SK-N-SH treated with all-trans-retinoic acid at 6 μM for 48 hours (cell line): ENCODE data around the gene PLEKHB1.

Experiments
- ATAC-seq: fragments of 200-7000 bp; cut with Tn5 transposase; 3 replicates; pipeline ENCODE4 v1.9.1; 2020; ENCODE audit warnings: mild to moderate bottlenecking, moderate library complexity
- ARNTL ChIP-seq: fragments of 450-650 bp; formaldehyde crosslinking; IDR thresholded peaks from 2 replicates; pipeline ENCODE4 v1.5.0; 2020; ENCODE audit warnings: low read depth, mild to moderate bottlenecking, moderate library complexity, borderline replicate concordance
- BACH2 ChIP-seq: fragments of 250-450 bp; sonication (Bioruptor Pico); IDR thresholded peaks from 2 replicates; pipeline ENCODE4 v1.9.0; 2021; ENCODE audit warnings: mild to moderate bottlenecking, borderline replicate concordance
- CREB5 ChIP-seq: fragments of 250-450 bp; sonication (Bioruptor Pico); IDR thresholded peaks from 2 replicates; pipeline ENCODE4 v1.5.1; 2020; ENCODE audit warnings: low read depth, mild to moderate bottlenecking, moderate library complexity
- CSDC2 ChIP-seq: fragments of 250-450 bp; sonication (Bioruptor Pico); IDR thresholded peaks from 2 replicates; pipeline ENCODE4 v1.5.0; 2020; ENCODE audit warnings: mild to moderate bottlenecking, moderate library complexity
- CSRNP3 ChIP-seq: fragments of 250-450 bp; sonication (Bioruptor Pico); IDR thresholded peaks from 2 replicates; pipeline ENCODE4 v1.5.1; 2021; ENCODE audit warnings: mild to moderate bottlenecking, moderate library complexity
- ESRRG ChIP-seq: fragments of 250-450 bp; sonication (Bioruptor Pico); IDR thresholded peaks from 2 replicates; pipeline ENCODE4 v1.6.1; 2021; ENCODE audit warnings: mild to moderate bottlenecking
- GLIS3 ChIP-seq: fragments of 250-450 bp; sonication (Bioruptor Pico); IDR thresholded peaks from 2 replicates; pipeline ENCODE4 v1.5.0; 2020; ENCODE audit warnings: mild to moderate bottlenecking, moderate library complexity
- OSR1 ChIP-seq: fragments of 250-450 bp; sonication (Bioruptor Pico); IDR thresholded peaks from 2 replicates; pipeline ENCODE4 v1.8.0; 2022; ENCODE audit warnings: moderate library complexity, mild to moderate bottlenecking, inconsistent platforms
- PATZ1 ChIP-seq: fragments of 250-450 bp; sonication (Bioruptor Pico); IDR thresholded peaks from 2 replicates; pipeline ENCODE4 v1.8.0; 2020; ENCODE audit warnings: mild to moderate bottlenecking, moderate library complexity, borderline replicate concordance
- POU6F1 ChIP-seq: fragments of 250-450 bp; sonication (Bioruptor Pico); IDR thresholded peaks from 2 replicates; pipeline ENCODE4 v1.8.0; 2021; ENCODE audit warnings: low read depth, mild to moderate bottlenecking, moderate library complexity, borderline replicate concordance
- PPARA ChIP-seq: fragments of 250-450 bp; sonication (Bioruptor Pico); IDR thresholded peaks from 2 replicates; pipeline ENCODE4 v1.5.0; 2020; ENCODE audit warnings: mild to moderate bottlenecking, borderline replicate concordance
- SNAI2 ChIP-seq: fragments of 250-450 bp; sonication (Bioruptor Pico); IDR thresholded peaks from 2 replicates; pipeline ENCODE4 v1.5.0; 2020; ENCODE audit warnings: mild to moderate bottlenecking, moderate library complexity
- TCF4 ChIP-seq: fragments of 250-450 bp; sonication (Bioruptor Pico); IDR thresholded peaks from 2 replicates; pipeline ENCODE4 v1.8.0; 2021; ENCODE audit warnings: mild to moderate bottlenecking, moderate library complexity, borderline replicate concordance
- TSHZ2 ChIP-seq: fragments of 250-450 bp; sonication (Bioruptor Pico); IDR thresholded peaks from 2 replicates; pipeline ENCODE4 v1.5.0; 2020; ENCODE audit warnings: mild to moderate bottlenecking, moderate library complexity
- ZC3H10 ChIP-seq: fragments of 250-450 bp; sonication (Bioruptor Pico); IDR thresholded peaks from 2 replicates; pipeline ENCODE4 v1.5.1; 2021; ENCODE audit warnings: mild to moderate bottlenecking, moderate library complexity
- ZFP30 ChIP-seq: fragments of 450-650 bp; formaldehyde crosslinking; IDR thresholded peaks from 2 replicates; pipeline ENCODE4 v1.5.0; 2022; ENCODE audit warnings: mild to moderate bottlenecking, moderate library complexity
- ZNF565 ChIP-seq: fragments of 450-650 bp; formaldehyde crosslinking; conservative IDR thresholded peaks from 2 replicates; pipeline ENCODE4 v1.5.0; 2020; ENCODE audit warnings: low read depth, mild to moderate bottlenecking, moderate library complexity
- ZNF70 ChIP-seq: fragments of 450-650 bp; formaldehyde crosslinking; IDR thresholded peaks from 2 replicates; pipeline ENCODE4 v1.5.0; 2020; ENCODE audit warnings: mild to moderate bottlenecking, moderate library complexity
- ZNF8 ChIP-seq: fragments of 450-650 bp; formaldehyde crosslinking; IDR thresholded peaks from 2 replicates; pipeline ENCODE4 v1.5.0; 2020; ENCODE audit warnings: mild to moderate bottlenecking, moderate library complexity

PLEKHB1 gene

GRCh38 chr11:73629907-73630306 is 16.5 kb upstream of the PLEKHB1 start:
- no peak for ATAC-seq
- no peak for TF ChIP-seq ZC3H10 (CRISPR knock-in tag)
- TF ChIP-seq ZNF565, result no peak
- TF ChIP-seq CREB5 (CRISPR knock-in tag), result no peak
- no peak for TF ChIP-seq SNAI2
- no peak for TF ChIP-seq POU6F1 (CRISPR knock-in tag)
- no peak for TF ChIP-seq TCF4 (CRISPR knock-in tag)
- TF ChIP-seq ZNF8 (CRISPR knock-in tag), result no peak
- TF ChIP-seq OSR1, result no peak
- no peak for TF ChIP-seq ESRRG
- TF ChIP-seq ZNF70 (CRISPR knock-in tag), result no peak
- no peak for TF ChIP-seq PATZ1 (CRISPR knock-in tag)
- TF ChIP-seq BACH2, result no peak
- TF ChIP-seq ARNTL (CRISPR knock-in tag), result no peak
- TF ChIP-seq GLIS3 (CRISPR knock-in tag), result no peak
- TF ChIP-seq PPARA (CRISPR knock-in tag), result no peak

GRCh38 chr11:73632996-73633395 is 13.4 kb upstream of the PLEKHB1 start:
- ATAC-seq, result no peak
- no peak for TF ChIP-seq OSR1
- no peak for TF ChIP-seq GLIS3 (CRISPR knock-in tag)
- no peak for TF ChIP-seq CSDC2 (CRISPR knock-in tag)
- no peak for TF ChIP-seq ESRRG
- TF ChIP-seq BACH2, result no peak
- TF ChIP-seq TSHZ2, result no peak
- no peak for TF ChIP-seq CREB5 (CRISPR knock-in tag)
- no peak for TF ChIP-seq PPARA (CRISPR knock-in tag)
- TF ChIP-seq POU6F1 (CRISPR knock-in tag), result no peak
- no peak for TF ChIP-seq ZNF8 (CRISPR knock-in tag)
- no peak for TF ChIP-seq ZFP30 (CRISPR knock-in tag)
- no peak for TF ChIP-seq CSRNP3
